BJ (cell line): ENCODE measurements around the gene CNOT3. TPM values are rescaled to one million over a fixed set of nuclear protein-coding genes. Genes with fewer than 3 reads are reported as not detected.

Experiments used
- CTCF ChIA-PET: fragments of 350-600 bp; formaldehyde crosslinking; extraction: SDS; loops from one replicate; lab custom pipeline; 2021; ENCODE audit warnings: antibody characterized with exemption, inconsistent platforms; lab: Yijun Ruan, JAX
- POLR2A ChIA-PET: fragments of 300-600 bp; sonication (Branson Sonifier 250); formaldehyde crosslinking; extraction: SDS; loops from one replicate; lab custom pipeline; 2021; ENCODE audit warnings: antibody characterized with exemption; lab: Charles Lee
- DNase-seq: peaks from one replicate; pipeline ENCODE4 v3.0.0-alpha.2; 2011; ENCODE audit warnings: low read depth
- H3K27me3 ChIP-seq: 2 replicates; pipeline ENCODE4 v1.6.0; 2011; ENCODE audit warnings: low read length; ENCODE audit not compliant: control insufficient read depth, insufficient read depth
- H3K36me3 ChIP-seq: 2 replicates; pipeline ENCODE4 v1.5.1; 2011; ENCODE audit warnings: low read length; ENCODE audit not compliant: control insufficient read depth, insufficient read depth
- H3K4me3 ChIP-seq: 2 replicates; pipeline ENCODE4 v1.5.1; 2011; ENCODE audit warnings: low read depth, mild to moderate bottlenecking, control low read depth, low read length
- CTCF ChIP-seq: IDR thresholded peaks from 2 replicates; pipeline ENCODE4 v1.5.1; 2011; ENCODE audit warnings: low read depth, mild to moderate bottlenecking, control low read depth, inconsistent platforms, low read length, moderate library complexity; ENCODE audit not compliant: insufficient read depth
- polyA plus RNA-seq: library from polyadenylated mRNA; depleted of rRNA; stranded (reverse); fragments of >200 nt; gene quantifications from 2 replicates; pipeline ENCODE4 v1.2.3, GENCODE V29; 2011

The CNOT3 gene
- polyA plus RNA-seq, 1 experiment: 6.3 TPM

- DNase-seq: peak; percentile 100
- Histone ChIP-seq H3K4me3 (peak within 1 kb of the TSS; percentile 62), H3K27me3 (no peaks in the 10 kb centered on the region), H3K36me3 (peaks cover 17% of the 10 kb centered on the region)
- ChIA-PET CTCF (interaction anchor here (0.7 to 1.6 kb wide), 4 partner anchors 9 to 72 kb away, joined by 3 to 7 read pairs (median 5); partner anchors contain the start of gene TMC4), POLR2A (interaction anchor here (1.3 to 1.8 kb wide), 2 partner anchors 23 to 30 kb away, joined by 3 to 7 read pairs; partner anchors contain the start of genes CNOT3 and MBOAT7)
- no peak for TF ChIP-seq CTCF
These were observed 22.0 kb downstream of the CNOT3 start, which contains the start of gene LENG1 for GRCh38 chr19:54159352-54160181. LENG1 (minus strand) TSS chr19:54159721; CDS start chr19:54159695, 26 bp downstream.

GRCh38 chr19:54160182-54160811, 22.7 kb downstream of the CNOT3 start:
- no peak for TF ChIP-seq CTCF
- ChIA-PET POLR2A (interaction anchor here (1.8 kb wide), 1 partner anchor 23 kb away, joined by 7 read pairs; the partner anchor contains the start of gene CNOT3), CTCF (interaction anchor here (1.6 kb wide), 2 partner anchors 8 to 13 kb away, joined by 7 read pairs; partner anchors contain the start of gene TMC4)
- H3K4me3 ChIP-seq: peak overlapping the region; percentile 62
- DNase-seq: no peak
- H3K36me3 ChIP-seq: peaks cover 13% of the 10 kb centered on the region
- no peaks in the 10 kb centered on the region for H3K27me3 ChIP-seq

GRCh38 chr19:54160854-54161253, 23.3 kb downstream of the CNOT3 start:
- DNase-seq: no peak
- CTCF ChIA-PET: no interaction called here
- Histone ChIP-seq H3K27me3 (no peaks in the 10 kb centered on the region), H3K36me3 (peaks cover 9% of the 10 kb centered on the region), H3K4me3 (peak overlapping the region; percentile 62)
- TF ChIP-seq CTCF: no peak
- POLR2A ChIA-PET: no interaction called here

- no peak for TF ChIP-seq CTCF
- peak overlapping the region; percentile 47 for H3K4me3 ChIP-seq
- POLR2A ChIA-PET: no interaction called here
- no peaks in the 10 kb centered on the region; the same call in 1 of the 2 replicates for H3K36me3 ChIP-seq
- no peak for DNase-seq
- H3K27me3 ChIP-seq: no peaks in the 10 kb centered on the region
- CTCF ChIA-PET: no interaction called here
These were observed 24.8 kb downstream of the CNOT3 start for GRCh38 chr19:54162241-54162805.
